ENCODE data around the gene ADGRL1. TPM values are rescaled to one million over a fixed set of nuclear protein-coding genes. Genes with fewer than 3 reads are reported as not detected.

The ADGRL1 gene
- total and polyA plus RNA-seq, 2 donors (not counting 1 experiment from before 2014, with no cell fraction given) = 0.64 to 1.8 TPM

GRCh38 chr19:14116525-14116917, 89.4 kb downstream of the ADGRL1 start:
- WGBS (ENCODE audit: insufficient coverage) = 28% methylated on average over 4 of the region's 6 CpGs
- H3K27me3 ChIP-seq (replicated peaks in 1 of 4; ENCODE audit: control extremely low read depth in 1 of 4, control insufficient read depth in 3 of 4, insufficient read depth in 4 of 4, low read length in 3 of 4) = no peaks in the 10 kb centered on the region
- H3K27me3 Mint-ChIP-seq = no peaks in the 10 kb centered on the region
- POLR2A ChIA-PET = interaction anchor here (0.6 to 1.7 kb wide), 2 partner anchors 25 to 273 kb away, joined by 4 to 5 read pairs; no protein-coding TSS in a partner anchor
- DNase-seq (no peak), ATAC-seq (ENCODE audit: low read depth) (no peak)
- H3K4me1 ChIP-seq (ENCODE audit: control insufficient read depth in 2 of 2, insufficient read depth in 2 of 2, low read length in 2 of 2) = peaks cover 36 to 38% of the 10 kb centered on the region in 2 donors
- H3K4me3 Mint-ChIP-seq = peak overlapping the region; percentile 92
- peak overlapping the region in 4 of 5 experiments; percentile 54 to 74 (median 68) for H3K4me3 ChIP-seq (ENCODE audit: control extremely low read depth in 1 of 5, extremely low read depth in 1 of 5, insufficient read depth in 1 of 5, low read depth in 2 of 5, low read length in 4 of 5)
- H3K79me2 ChIP-seq (ENCODE audit: control insufficient read depth, insufficient read depth, low read length) = peaks cover 49% of the 10 kb centered on the region
- peaks cover 50% of the 10 kb centered on the region for H4K20me1 ChIP-seq (ENCODE audit: control insufficient read depth, insufficient read depth, low read length, poor library complexity, severe bottlenecking)
- no peaks in the 10 kb centered on the region for H3K9me3 Mint-ChIP-seq (ENCODE audit: insufficient read depth)
- no peak overlapping the region for H3K27ac ChIP-seq (ENCODE audit: low read length in 2 of 2)
- no peak for TF ChIP-seq EZH2 (IDR thresholded peaks at IDR 0.05; ENCODE audit: borderline replicate concordance, insufficient read depth, low read depth, low read length, poor library complexity, severe bottlenecking)
- no peak for TF ChIP-seq CTCF (IDR thresholded peaks at IDR 0.05)
- H3K4me1 Mint-ChIP-seq = peaks cover 39% of the 10 kb centered on the region
- intact Hi-C loops (cut with micrococcal nuclease) = no loop called here
- CTCF ChIA-PET = interaction anchor here (1.4 to 3.0 kb wide), 4 partner anchors 20 to 236 kb away, joined by 3 to 14 read pairs (median 8); partner anchors contain the start of genes ASF1B and MISP3
- H3K9me3 ChIP-seq (ENCODE audit: control extremely low read depth in 1 of 3, control insufficient read depth in 2 of 3, insufficient read depth in 1 of 3, low read length in 2 of 3) = no peaks in the 10 kb centered on the region
- H3K27ac Mint-ChIP-seq = peak overlapping the region; percentile 74
- peak overlapping the region; percentile 96 for H3K4me2 ChIP-seq (replicated peaks; ENCODE audit: low read depth, low read length, poor library complexity, severe bottlenecking)
- H3K9ac ChIP-seq (ENCODE audit: low read length) = peak overlapping the region; percentile 76
- peaks cover 0 to 2% of the 10 kb centered on the region in 2 experiments for H3K36me3 ChIP-seq (replicated peaks in 1 of 2; ENCODE audit: control extremely low read depth in 1 of 2, control insufficient read depth in 1 of 2, extremely low read depth in 1 of 2, insufficient read depth in 2 of 2, low read length in 1 of 2)
- H2AFZ ChIP-seq (ENCODE audit: insufficient read depth, low read depth, low read length, poor library complexity, severe bottlenecking) = peak overlapping the region; percentile 65

- ChIA-PET POLR2A (no interaction called here), CTCF (interaction anchor here (0.7 to 3.0 kb wide), 9 partner anchors 10 to 236 kb away, joined by 3 to 14 read pairs (median 3); partner anchors contain the start of genes ASF1B and MISP3)
- Mint-ChIP-seq H3K4me1 (peaks cover 39% of the 10 kb centered on the region), H3K27ac (peak overlapping the region; percentile 20), H3K27me3 (no peaks in the 10 kb centered on the region), H3K9me3 (ENCODE audit: insufficient read depth) (no peaks in the 10 kb centered on the region), H3K4me3 (peak overlapping the region; percentile 92)
- intact Hi-C loops (cut with micrococcal nuclease) = no loop called here
- Histone ChIP-seq H3K79me2 (ENCODE audit: control insufficient read depth, insufficient read depth, low read length) (peaks cover 55% of the 10 kb centered on the region), H3K27ac (ENCODE audit: low read length in 2 of 2) (no peak overlapping the region), H3K36me3 (replicated peaks in 1 of 2; ENCODE audit: control extremely low read depth in 1 of 2, control insufficient read depth in 1 of 2, extremely low read depth in 1 of 2, insufficient read depth in 2 of 2, low read length in 1 of 2) (peaks cover 0 to 2% of the 10 kb centered on the region in 2 experiments), H4K20me1 (ENCODE audit: control insufficient read depth, insufficient read depth, low read length, poor library complexity, severe bottlenecking) (peaks cover 53% of the 10 kb centered on the region), H3K4me3 (ENCODE audit: control extremely low read depth in 1 of 5, extremely low read depth in 1 of 5, insufficient read depth in 1 of 5, low read depth in 2 of 5, low read length in 4 of 5) (no peak overlapping the region), H3K9me3 (ENCODE audit: control extremely low read depth in 1 of 3, control insufficient read depth in 2 of 3, insufficient read depth in 1 of 3, low read length in 2 of 3) (no peaks in the 10 kb centered on the region), H2AFZ (ENCODE audit: insufficient read depth, low read depth, low read length, poor library complexity, severe bottlenecking) (no peak overlapping the region), H3K4me2 (replicated peaks; ENCODE audit: low read depth, low read length, poor library complexity, severe bottlenecking) (no peak overlapping the region), H3K27me3 (replicated peaks in 1 of 4; ENCODE audit: control extremely low read depth in 1 of 4, control insufficient read depth in 3 of 4, insufficient read depth in 4 of 4, low read length in 3 of 4) (no peaks in the 10 kb centered on the region), H3K4me1 (ENCODE audit: control insufficient read depth in 2 of 2, insufficient read depth in 2 of 2, low read length in 2 of 2) (peaks cover 36 to 38% of the 10 kb centered on the region in 2 donors), H3K9ac (ENCODE audit: low read length) (no peak overlapping the region)
- TF ChIP-seq EZH2 (IDR thresholded peaks at IDR 0.05; ENCODE audit: borderline replicate concordance, insufficient read depth, low read depth, low read length, poor library complexity, severe bottlenecking) = no peak
- no peak for TF ChIP-seq CTCF (IDR thresholded peaks at IDR 0.05)
- WGBS (ENCODE audit: insufficient coverage) = 94% methylated on average over 5 of the region's 5 CpGs
- DNase-seq (no peak), ATAC-seq (ENCODE audit: low read depth) (no peak)
Measured at GRCh38 chr19:14115756-14116155, 90.2 kb downstream of the ADGRL1 start.

Measured in B cell (primary cell).